Activated naive CD4-positive, alpha-beta T cell treated with anti-CD3 and anti-CD28 coated beads for 36 hours (primary cell): ENCODE measurements around the gene SDK1. TPM values are rescaled to one million over a fixed set of nuclear protein-coding genes. Genes with fewer than 3 reads are reported as not detected.

Experiments
- CTCF ChIA-PET: fragments of 350-600 bp; sonication (Branson Sonifier 250); formaldehyde crosslinking; loops from one replicate; lab custom pipeline; 2021; ENCODE audit warnings: antibody characterized with exemption; lab: Charles Lee
- DNase-seq: peaks from one replicate; pipeline ENCODE4 v3.0.0-alpha.2; 2020
- H3K27ac Mint-ChIP-seq: one replicate; pipeline ENCODE4 v1.8.0; 2021; ENCODE audit warnings: mild to moderate bottlenecking, mixed read lengths
- H3K27me3 Mint-ChIP-seq: one replicate; pipeline ENCODE4 v1.8.0; 2021; ENCODE audit warnings: low read depth, mixed read lengths
- H3K36me3 Mint-ChIP-seq: one replicate; pipeline ENCODE4 v1.8.0; 2021; ENCODE audit warnings: low read depth, mixed read lengths
- H3K4me1 Mint-ChIP-seq: one replicate; pipeline ENCODE4 v1.8.0; 2021; ENCODE audit warnings: low read depth, mixed read lengths
- H3K4me3 Mint-ChIP-seq: one replicate; pipeline ENCODE4 v1.8.0; 2021; ENCODE audit warnings: mild to moderate bottlenecking, moderate library complexity, mixed read lengths
- H3K9me3 Mint-ChIP-seq: one replicate; pipeline ENCODE4 v1.8.0; 2021; ENCODE audit warnings: mixed read lengths
- intact Hi-C: fragments of 100-400 bp; cut with micrococcal nuclease; formaldehyde crosslinking; loops from one replicate; pipeline ENCODE4 v1.15.1; 2023
- total RNA-seq, 2 experiments: library from RNA; stranded (reverse); gene quantifications; one replicate each; pipeline ENCODE4 v1.2.3, GENCODE V29; 2021

Gene SDK1
- total RNA-seq, 2 experiments from 2014 or later: 1.3 to 2.0 TPM

DNA sequence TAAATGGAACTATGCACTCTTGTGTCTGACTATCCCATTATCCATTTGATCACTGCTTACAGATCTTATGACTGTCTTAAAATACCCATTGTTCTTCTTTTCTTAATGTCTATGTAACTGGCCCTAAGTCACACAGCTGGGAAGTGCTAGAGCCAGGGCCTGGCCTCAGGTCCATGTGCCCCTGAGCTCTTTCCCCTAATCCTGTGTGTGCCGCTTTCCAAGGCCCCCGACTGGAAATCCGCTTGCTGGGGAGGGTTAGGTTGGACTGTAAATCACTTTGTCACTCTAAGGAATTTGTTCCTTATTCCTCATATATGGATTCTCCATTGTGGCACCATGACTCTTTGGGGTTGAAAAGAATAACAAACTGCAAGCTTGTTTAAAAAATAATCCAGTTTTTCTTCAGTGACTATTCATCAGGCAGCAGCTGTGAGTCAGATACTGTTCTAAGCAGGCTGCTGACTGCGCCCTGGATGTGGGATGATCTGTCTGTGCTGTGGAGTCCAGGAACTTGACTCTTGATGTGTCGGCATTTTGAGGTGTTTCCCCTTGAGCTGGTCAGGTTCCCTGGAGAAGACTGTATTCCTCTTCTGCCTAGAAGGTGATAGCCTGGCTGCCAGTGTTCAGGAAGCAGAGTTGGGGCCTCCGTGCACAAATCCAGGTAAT lies 236.3 kb downstream of the SDK1 start:
- Mint-ChIP-seq H3K27ac (no peak overlapping the region), H3K36me3 (no peaks in the 10 kb centered on the region), H3K9me3 (no peaks in the 10 kb centered on the region), H3K4me1 (peaks cover 9% of the 10 kb centered on the region), H3K4me3 (no peak overlapping the region), H3K27me3 (no peaks in the 10 kb centered on the region)
- no peak for DNase-seq
- CTCF ChIA-PET: interaction anchor here (1.5 kb wide), 1 partner anchor 9 kb away, joined by 4 read pairs; no protein-coding TSS in a partner anchor
- intact Hi-C loops: no loop called here

DNA sequence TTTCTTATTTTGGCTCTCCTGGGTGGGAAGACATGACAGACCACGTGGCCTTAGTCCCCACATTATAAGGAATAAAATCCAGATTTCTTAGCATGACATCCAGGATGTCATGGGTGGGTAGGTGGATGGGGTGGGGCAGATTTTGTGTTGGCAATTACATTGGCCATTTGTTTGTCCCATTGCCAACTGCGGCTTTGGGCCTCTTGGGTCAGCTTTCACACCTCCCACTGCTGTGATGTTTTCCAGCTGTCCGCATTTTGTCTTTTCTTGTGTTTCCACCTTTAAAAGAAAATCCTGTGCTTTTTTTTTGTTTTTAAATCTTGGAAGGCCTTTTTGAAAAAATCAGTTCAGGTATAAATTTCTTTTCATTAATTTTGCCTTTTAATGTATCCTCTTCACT lies 237.0 kb downstream of the SDK1 start:
- Mint-ChIP-seq H3K27ac (no peak overlapping the region), H3K4me1 (peaks cover 9% of the 10 kb centered on the region), H3K36me3 (no peaks in the 10 kb centered on the region), H3K9me3 (no peaks in the 10 kb centered on the region), H3K27me3 (no peaks in the 10 kb centered on the region), H3K4me3 (no peak overlapping the region)
- no peak for DNase-seq
- CTCF ChIA-PET: no interaction called here
- intact Hi-C loops: no loop called here

DNA sequence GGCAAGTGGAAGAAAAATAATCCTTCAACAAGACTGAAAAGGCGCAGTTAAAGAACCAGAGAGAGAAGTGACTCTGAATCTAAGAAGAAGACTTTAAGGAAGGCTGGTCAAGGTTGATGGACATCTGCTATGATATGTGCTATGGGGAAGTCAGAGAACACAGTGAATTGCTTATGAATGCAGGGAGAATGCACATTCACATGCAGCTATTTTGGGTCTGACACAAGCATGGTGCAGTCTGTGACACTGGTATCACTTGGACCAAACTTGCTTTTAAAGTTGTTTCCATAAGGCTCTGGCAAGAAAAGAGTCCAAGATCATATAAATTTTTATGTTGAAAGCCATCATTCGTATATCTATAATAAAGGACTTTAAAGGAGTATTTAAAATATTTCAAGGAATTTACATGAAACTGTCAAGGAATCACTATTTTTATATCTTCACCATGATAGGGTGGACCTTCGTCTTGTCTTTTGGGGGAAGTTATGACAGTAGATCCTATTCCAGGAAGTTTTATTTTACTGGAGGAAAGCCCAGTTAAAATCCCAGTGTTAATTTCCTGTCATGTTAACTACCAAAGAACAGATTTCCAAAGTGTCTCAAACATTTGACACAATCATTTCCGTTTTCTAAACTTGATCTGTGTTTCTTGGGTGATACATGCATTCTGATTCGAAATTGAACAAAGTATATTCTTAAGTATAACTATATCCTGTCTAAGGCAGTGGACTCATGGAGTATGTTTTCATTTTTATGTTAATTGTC lies 239.6 kb downstream of the SDK1 start:
- Mint-ChIP-seq H3K36me3 (no peaks in the 10 kb centered on the region), H3K4me1 (no peaks in the 10 kb centered on the region), H3K27me3 (no peaks in the 10 kb centered on the region), H3K9me3 (no peaks in the 10 kb centered on the region), H3K4me3 (no peak overlapping the region), H3K27ac (no peak overlapping the region)
- DNase-seq: no peak
- intact Hi-C loops: no loop called here
- CTCF ChIA-PET: no interaction called here

DNA sequence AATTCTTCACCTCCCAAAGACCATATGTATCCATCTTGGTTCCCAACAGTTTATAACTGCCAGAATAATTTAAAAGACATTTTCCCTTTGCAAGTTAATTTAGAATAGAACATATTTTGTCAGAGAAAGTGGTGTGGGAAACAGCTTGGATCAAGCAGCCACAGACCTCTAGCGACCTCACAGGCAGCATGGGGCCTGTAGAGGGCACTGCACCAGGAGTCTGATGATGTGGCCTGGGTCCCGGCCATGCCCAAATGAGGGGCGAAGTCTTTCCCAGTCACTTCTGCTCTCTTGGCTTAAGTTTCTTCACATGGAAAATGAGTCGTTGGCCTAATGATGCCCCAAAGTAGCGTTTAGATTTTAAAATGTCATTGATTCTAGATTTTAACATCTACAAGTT lies 243.2 kb downstream of the SDK1 start:
- no peak for DNase-seq
- H3K36me3 Mint-ChIP-seq: no peaks in the 10 kb centered on the region
- no peaks in the 10 kb centered on the region for H3K4me1 Mint-ChIP-seq
- H3K27ac Mint-ChIP-seq: no peak overlapping the region
- no peaks in the 10 kb centered on the region for H3K27me3 Mint-ChIP-seq
- no peaks in the 10 kb centered on the region for H3K9me3 Mint-ChIP-seq
- intact Hi-C loops: no loop called here
- no peak overlapping the region for H3K4me3 Mint-ChIP-seq
- CTCF ChIA-PET: no interaction called here

DNA sequence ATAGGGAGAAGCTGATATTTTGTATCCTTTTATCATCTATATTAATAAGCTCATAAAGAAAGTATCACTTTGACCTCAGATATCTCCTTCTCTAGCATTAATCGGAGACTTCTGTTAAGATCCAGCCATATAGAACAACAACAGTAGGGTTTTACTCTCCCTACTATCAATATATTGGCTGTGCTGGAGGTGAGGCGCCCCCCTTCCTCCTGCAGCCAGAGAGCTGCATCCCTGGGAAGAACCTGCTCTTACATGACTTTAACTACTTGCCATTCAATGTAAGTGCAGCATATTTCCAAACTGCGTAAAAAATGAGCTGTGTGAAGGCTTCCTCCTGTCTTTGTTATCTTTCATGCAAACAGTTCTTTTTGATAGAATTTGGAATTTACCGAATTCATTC lies 247.8 kb downstream of the SDK1 start:
- no peak overlapping the region for H3K27ac Mint-ChIP-seq
- no peaks in the 10 kb centered on the region for H3K9me3 Mint-ChIP-seq
- intact Hi-C loops: no loop called here
- no peak for DNase-seq
- H3K27me3 Mint-ChIP-seq: no peaks in the 10 kb centered on the region
- CTCF ChIA-PET: interaction anchor here (0.5 kb wide), 1 partner anchor 149 kb away, joined by 3 read pairs; no protein-coding TSS in a partner anchor
- no peaks in the 10 kb centered on the region for H3K4me1 Mint-ChIP-seq
- H3K4me3 Mint-ChIP-seq: no peak overlapping the region
- no peaks in the 10 kb centered on the region for H3K36me3 Mint-ChIP-seq

DNA sequence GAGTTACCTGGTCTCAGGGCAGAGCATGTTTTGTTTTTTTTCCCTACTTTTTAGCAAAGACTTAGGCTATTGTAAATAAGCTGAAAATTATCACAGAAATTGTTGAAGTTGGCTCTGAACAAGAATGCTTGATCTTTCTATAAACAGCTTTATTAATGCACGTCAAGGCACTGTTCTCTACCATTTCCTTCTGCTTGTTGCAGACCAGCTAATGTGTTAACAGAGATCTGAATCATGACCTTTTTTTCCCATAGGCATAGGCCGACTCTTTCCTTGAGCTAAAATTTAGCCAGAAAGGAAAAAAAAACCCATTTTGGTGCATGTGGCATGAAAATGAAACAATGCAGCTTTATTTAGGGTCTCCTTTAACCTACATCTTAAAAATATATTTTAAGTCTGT lies 248.5 kb downstream of the SDK1 start:
- Mint-ChIP-seq H3K27ac (no peak overlapping the region), H3K27me3 (no peaks in the 10 kb centered on the region), H3K4me1 (no peaks in the 10 kb centered on the region), H3K9me3 (no peaks in the 10 kb centered on the region), H3K4me3 (no peak overlapping the region), H3K36me3 (no peaks in the 10 kb centered on the region)
- no peak for DNase-seq
- intact Hi-C loops: no loop called here
- CTCF ChIA-PET: no interaction called here

DNA sequence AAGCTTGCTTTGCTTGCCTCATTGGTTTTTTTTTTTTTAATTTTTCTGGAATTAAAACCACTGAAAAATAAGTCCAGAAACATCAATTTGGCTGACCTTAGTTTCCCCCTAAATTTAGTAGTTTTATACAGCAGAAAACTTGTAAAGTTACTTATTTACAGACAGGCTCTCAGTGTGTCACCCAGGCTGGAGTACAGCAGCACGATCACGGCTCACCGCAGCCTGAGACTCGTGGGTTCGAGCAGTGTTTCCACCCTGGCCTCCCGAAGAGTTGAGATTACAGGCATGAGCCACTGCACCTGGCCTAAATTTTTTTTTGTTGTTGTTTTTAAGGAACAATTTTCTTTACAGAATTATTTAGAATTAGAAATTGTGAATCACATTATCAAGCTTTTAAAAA lies 250.5 kb downstream of the SDK1 start:
- intact Hi-C loops: no loop called here
- no peak overlapping the region for H3K4me3 Mint-ChIP-seq
- H3K36me3 Mint-ChIP-seq: no peaks in the 10 kb centered on the region
- no peak for DNase-seq
- no peaks in the 10 kb centered on the region for H3K4me1 Mint-ChIP-seq
- CTCF ChIA-PET: interaction anchor here (0.6 kb wide), 1 partner anchor 1335 kb away, joined by 4 read pairs; no protein-coding TSS in a partner anchor
- H3K9me3 Mint-ChIP-seq: peaks cover 3% of the 10 kb centered on the region
- no peaks in the 10 kb centered on the region for H3K27me3 Mint-ChIP-seq
- no peak overlapping the region for H3K27ac Mint-ChIP-seq

DNA sequence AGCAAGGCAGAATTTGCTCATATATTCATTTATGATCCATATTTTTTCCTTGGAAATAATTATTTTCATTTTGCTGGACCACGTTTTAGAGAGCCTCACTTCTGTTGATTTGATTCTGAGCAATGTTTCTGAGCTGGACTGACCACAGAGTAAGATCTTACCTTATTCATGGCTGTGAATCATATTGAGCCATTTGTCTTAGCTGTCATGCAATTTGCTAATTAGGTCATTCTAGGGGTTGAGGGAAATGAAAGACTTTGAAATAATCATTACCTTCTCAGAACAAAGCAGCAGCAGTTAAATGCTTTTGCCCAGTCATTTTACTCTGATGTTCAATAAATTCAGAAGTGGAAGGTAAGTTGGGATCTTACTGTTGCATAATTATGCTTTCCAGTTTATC lies 251.4 kb downstream of the SDK1 start:
- Mint-ChIP-seq H3K27ac (no peak overlapping the region), H3K27me3 (no peaks in the 10 kb centered on the region), H3K4me3 (no peak overlapping the region), H3K36me3 (no peaks in the 10 kb centered on the region), H3K9me3 (peaks cover 3% of the 10 kb centered on the region), H3K4me1 (no peaks in the 10 kb centered on the region)
- no peak for DNase-seq
- CTCF ChIA-PET: no interaction called here
- intact Hi-C loops: no loop called here

DNA sequence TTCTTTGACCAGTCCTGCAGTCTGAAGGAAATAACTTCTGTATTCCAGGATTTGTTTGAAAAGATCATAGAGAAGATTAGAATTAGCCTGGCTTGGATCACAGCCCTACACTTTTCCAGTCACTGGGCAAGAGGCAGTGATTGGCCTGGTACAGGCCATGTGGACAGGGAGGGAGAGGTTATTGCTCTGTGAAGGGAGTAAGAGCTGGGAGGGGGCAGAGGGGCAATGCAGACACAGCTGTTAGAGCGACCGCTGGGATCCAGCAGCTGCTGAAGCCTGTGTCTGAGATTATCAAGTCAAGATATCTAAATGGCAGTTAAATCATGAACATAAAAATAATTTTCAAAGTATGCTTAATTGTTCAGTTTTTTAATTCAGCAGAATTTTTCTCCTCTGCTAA lies 257.3 kb downstream of the SDK1 start:
- Mint-ChIP-seq H3K4me1 (peaks cover 23% of the 10 kb centered on the region), H3K27ac (no peak overlapping the region), H3K9me3 (peaks cover 4% of the 10 kb centered on the region), H3K4me3 (no peak overlapping the region), H3K27me3 (no peaks in the 10 kb centered on the region), H3K36me3 (no peaks in the 10 kb centered on the region)
- no peak for DNase-seq
- intact Hi-C loops: loop anchor here (5.0 kb wide), 1 partner anchor 256 kb away; the partner anchor contains the start of gene SDK1
- CTCF ChIA-PET: interaction anchor here (0.7 kb wide), 1 partner anchor 65 kb away, joined by 5 read pairs; no protein-coding TSS in a partner anchor

DNA sequence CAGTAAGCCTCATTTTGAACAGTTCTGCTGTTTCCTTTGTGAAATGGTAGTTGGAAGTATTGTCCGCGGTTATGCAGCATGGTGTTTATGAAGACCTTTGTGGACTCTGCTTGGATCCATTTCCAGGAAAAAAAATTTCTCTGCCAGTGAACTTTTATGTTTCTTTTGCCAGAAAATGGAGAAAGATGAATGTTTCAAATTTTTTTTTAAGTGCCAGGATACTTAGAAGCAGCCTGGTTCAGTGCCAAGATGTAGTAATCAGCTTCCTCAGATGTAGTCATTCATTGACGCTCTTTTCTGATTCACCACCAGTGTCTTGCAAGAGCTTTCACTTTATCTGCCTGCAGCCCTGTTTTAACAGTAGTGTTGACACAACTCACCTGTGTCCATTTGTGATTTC lies 258.2 kb downstream of the SDK1 start:
- Mint-ChIP-seq H3K9me3 (peaks cover 4% of the 10 kb centered on the region), H3K27ac (no peak overlapping the region), H3K27me3 (no peaks in the 10 kb centered on the region), H3K36me3 (no peaks in the 10 kb centered on the region), H3K4me3 (no peak overlapping the region), H3K4me1 (peaks cover 23% of the 10 kb centered on the region)
- DNase-seq: peak; percentile 41
- intact Hi-C loops: loop anchor here (5.0 kb wide), 1 partner anchor 257 kb away; the partner anchor contains the start of gene SDK1
- CTCF ChIA-PET: interaction anchor here (0.7 kb wide), 1 partner anchor 418 kb away, joined by 3 read pairs; no protein-coding TSS in a partner anchor

DNA sequence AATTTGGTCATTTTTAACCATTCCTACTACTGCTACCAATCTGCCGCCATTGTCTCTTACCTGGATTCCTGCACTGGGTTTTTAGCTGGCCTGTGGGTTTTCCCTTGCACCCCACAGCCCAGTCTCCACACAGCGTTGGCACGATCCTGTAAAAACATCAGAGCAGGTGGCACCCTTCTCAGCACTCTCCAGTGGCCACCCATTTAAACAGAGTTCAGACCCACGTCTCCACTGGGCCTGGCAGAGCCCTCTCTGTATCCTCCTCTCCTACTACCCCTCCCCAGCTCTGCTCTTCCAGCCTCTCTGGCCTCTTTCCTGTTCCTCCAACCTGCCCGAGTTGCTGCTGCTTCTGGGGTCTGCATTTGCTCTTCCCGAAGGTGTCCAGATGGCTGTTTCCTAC lies 259.4 kb downstream of the SDK1 start:
- intact Hi-C loops: no loop called here
- H3K27ac Mint-ChIP-seq: no peak overlapping the region
- peaks cover 2% of the 10 kb centered on the region for H3K9me3 Mint-ChIP-seq
- no peaks in the 10 kb centered on the region for H3K36me3 Mint-ChIP-seq
- H3K4me3 Mint-ChIP-seq: no peak overlapping the region
- DNase-seq: no peak
- CTCF ChIA-PET: no interaction called here
- H3K4me1 Mint-ChIP-seq: peaks cover 31% of the 10 kb centered on the region
- H3K27me3 Mint-ChIP-seq: no peaks in the 10 kb centered on the region

DNA sequence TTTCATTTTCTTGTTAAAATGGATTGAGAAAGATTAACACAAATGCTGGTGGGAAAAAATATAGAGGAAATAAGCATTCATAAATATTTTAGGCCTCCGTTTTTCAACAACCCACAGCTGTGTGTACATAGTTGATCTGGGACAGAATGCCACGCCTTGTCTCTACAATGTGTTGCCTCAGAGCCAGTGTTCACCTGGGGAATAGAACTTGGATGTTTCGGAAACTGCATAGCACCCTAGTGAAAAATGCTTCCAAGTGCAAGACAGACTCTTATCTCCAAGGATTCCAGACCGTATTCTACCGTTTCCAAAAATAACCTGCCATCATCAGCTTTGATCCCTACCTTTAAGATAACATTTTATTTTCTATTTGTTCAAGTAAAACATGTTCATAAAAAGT lies 260.9 kb downstream of the SDK1 start:
- DNase-seq: no peak
- intact Hi-C loops: no loop called here
- Mint-ChIP-seq H3K4me3 (no peak overlapping the region), H3K36me3 (no peaks in the 10 kb centered on the region), H3K27ac (no peak overlapping the region), H3K4me1 (peaks cover 31% of the 10 kb centered on the region), H3K9me3 (peaks cover 2% of the 10 kb centered on the region), H3K27me3 (no peaks in the 10 kb centered on the region)
- CTCF ChIA-PET: interaction anchor here (0.6 kb wide), 2 partner anchors 46 to 1834 kb away, joined by 3 read pairs; no protein-coding TSS in a partner anchor
